Measurements from ENCODE around the gene MPND.
"Not testable (repeated sequence)": the region's sequence is repeated elsewhere in the genome, so short reads cannot be mapped to it uniquely, and the experiment has no call there.

DNA sequence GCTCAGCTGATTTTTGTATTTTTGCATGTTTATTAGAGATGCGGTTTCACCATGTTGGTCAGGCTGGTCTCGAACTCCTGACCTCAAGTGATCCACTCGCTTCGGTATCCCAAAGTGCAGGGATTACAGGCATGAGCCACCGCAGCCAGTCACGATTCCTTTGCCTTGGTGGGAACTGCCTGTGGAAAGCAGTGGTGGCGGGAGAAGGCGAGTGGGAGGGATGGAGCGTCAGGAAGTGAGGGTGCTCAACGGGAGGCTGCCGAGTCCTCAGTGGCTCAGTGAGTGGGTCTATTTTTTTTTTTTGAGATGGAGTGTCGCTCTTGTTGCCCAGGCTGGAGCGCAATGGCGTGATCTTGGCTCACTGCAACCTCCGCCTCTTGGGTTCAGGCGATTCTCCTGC is 5.9 kb downstream of the MPND start:
- not testable (repeated sequence) for TF ChIP-seq EZH2 (IDR thresholded peaks at IDR 0.05; ENCODE audit: borderline replicate concordance, low read length)
- TF ChIP-seq, protein P1, sequence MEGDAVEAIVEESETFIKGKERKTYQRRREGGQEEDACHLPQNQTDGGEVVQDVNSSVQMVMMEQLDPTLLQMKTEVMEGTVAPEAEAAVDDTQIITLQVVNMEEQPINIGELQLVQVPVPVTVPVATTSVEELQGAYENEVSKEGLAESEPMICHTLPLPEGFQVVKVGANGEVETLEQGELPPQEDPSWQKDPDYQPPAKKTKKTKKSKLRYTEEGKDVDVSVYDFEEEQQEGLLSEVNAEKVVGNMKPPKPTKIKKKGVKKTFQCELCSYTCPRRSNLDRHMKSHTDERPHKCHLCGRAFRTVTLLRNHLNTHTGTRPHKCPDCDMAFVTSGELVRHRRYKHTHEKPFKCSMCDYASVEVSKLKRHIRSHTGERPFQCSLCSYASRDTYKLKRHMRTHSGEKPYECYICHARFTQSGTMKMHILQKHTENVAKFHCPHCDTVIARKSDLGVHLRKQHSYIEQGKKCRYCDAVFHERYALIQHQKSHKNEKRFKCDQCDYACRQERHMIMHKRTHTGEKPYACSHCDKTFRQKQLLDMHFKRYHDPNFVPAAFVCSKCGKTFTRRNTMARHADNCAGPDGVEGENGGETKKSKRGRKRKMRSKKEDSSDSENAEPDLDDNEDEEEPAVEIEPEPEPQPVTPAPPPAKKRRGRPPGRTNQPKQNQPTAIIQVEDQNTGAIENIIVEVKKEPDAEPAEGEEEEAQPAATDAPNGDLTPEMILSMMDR (IDR thresholded peaks at IDR 0.05; ENCODE audit: low read length): not testable (repeated sequence)

Data from OCI-LY1 (cell line).